Body of pancreas (tissue), 4 donors: ENCODE results near the gene WBP2NL. TPM values are rescaled to one million over a fixed set of nuclear protein-coding genes. Genes with fewer than 3 reads are reported as not detected.

Source experiments
- ATAC-seq: fragments of 150-250 bp; one replicate; pipeline ENCODE4 v1.9.1; 2016
- DNase-seq, 4 donors: peaks; one replicate each; pipeline ENCODE4 v3.0.0-alpha.2; 2019
- H3K27ac ChIP-seq, 4 donors: fragments of 200-600 bp; sonication (generic); 1 replicate in 3 of 4; 2 replicates in 1 of 4; pipeline versions ENCODE4 v1.5.1 to v1.6.1; 2016 to 2019; ENCODE audit warnings: mild to moderate bottlenecking in 1 of 4, mixed read lengths in 1 of 4, moderate library complexity in 1 of 4
- H3K27me3 ChIP-seq, 2 donors: fragments of 200-600 bp; sonication (generic); one replicate each; pipeline ENCODE4 v1.6.0; 2016; ENCODE audit warnings: mild to moderate bottlenecking in 1 of 2
- H3K36me3 ChIP-seq, 2 donors: fragments of 200-600 bp; sonication (generic); replicated peaks in 1 of 2; 2 replicates each; pipeline ENCODE4 v1.5.1; 2016; ENCODE audit warnings: low read depth in 2 of 2; ENCODE audit not compliant: insufficient read depth in 1 of 2
- H3K4me1 ChIP-seq: fragments of 200-600 bp; sonication (generic); one replicate; pipeline ENCODE4 v1.6.0; 2016
- H3K4me3 ChIP-seq, 2 donors: fragments of 200-600 bp; sonication (generic); 1 replicate in 1 of 2; 2 replicates in 1 of 2; pipeline ENCODE4 v1.5.1; 2016 to 2019
- H3K9me3 ChIP-seq, 3 donors: fragments of 200-600 bp; sonication (generic); 1 replicate in 2 of 3; 2 replicates in 1 of 3; pipeline ENCODE4 v1.5.1; 2016
- POLR2A ChIP-seq, 3 donors: fragments of 450-650 bp; IDR thresholded peaks; one replicate each; pipeline ENCODE4 v1.6.1; 2016; ENCODE audit warnings: antibody characterized with exemption in 3 of 3, mild to moderate bottlenecking in 2 of 3
- WGBS, 2 donors: methylation state at CpG; one replicate each; pipeline ENCODE4 v1.1.5; 2017; 5-methylcytosine and 5-hydroxymethylcytosine counted together
- intact Hi-C: fragments of 100-400 bp; cut with DNase I; formaldehyde crosslinking; loops from one replicate; pipeline ENCODE4 v1.15.1; 2023
- total RNA-seq, 2 donors: library from RNA; depleted of rRNA; stranded (reverse); fragments of >200 nt; gene quantifications; one replicate each; pipeline ENCODE4 v1.1.0, GENCODE V29; 2016
- TF ChIP-seq, protein P1 (sequence below), 7 experiments: fragments of 450-650 bp in 4 of 7; fragments of 200-600 bp in 3 of 7; sonication (generic) in 3 of 7; IDR thresholded peaks; one replicate each; pipeline ENCODE4 v1.5.1; 2016 to 2019; ENCODE audit warnings: antibody characterized with exemption in 7 of 7

The WBP2NL gene
- total RNA-seq, 2 donors from 2014 or later, result 5.2 to 11.2 TPM

DNA sequence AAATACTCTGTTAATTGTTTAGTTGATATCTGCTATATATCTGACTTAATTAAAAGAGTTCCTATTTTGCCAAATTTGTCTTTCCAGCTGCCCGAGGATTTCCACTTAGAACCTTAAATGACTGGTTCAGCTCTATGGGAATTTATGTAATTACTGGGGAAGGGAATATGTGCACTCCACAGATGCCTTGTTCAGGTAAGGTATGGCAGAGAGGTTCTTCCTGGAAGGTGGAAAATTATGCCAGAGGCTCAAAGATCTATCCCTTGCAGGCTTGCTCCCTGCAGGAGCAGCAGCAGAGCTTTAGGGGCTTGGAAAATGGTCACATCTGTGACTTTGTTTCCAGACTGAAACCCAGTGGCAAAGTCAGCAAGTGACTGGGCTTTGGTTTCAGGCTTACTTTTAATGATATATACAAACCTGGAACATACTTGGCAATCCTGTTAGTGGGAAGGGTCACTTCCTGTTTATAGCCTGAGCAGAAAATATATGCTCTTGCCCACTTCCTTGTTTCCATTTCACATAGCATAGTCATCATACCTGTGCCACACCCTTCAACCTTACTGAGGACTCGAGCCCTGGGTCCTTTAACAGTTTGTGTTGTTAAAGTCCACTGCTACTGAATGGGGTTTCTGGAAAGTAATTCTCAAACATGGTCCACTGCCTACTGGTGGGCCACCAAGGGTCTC, 23.7 kb downstream of the WBP2NL start:
- TF ChIP-seq, protein P1, sequence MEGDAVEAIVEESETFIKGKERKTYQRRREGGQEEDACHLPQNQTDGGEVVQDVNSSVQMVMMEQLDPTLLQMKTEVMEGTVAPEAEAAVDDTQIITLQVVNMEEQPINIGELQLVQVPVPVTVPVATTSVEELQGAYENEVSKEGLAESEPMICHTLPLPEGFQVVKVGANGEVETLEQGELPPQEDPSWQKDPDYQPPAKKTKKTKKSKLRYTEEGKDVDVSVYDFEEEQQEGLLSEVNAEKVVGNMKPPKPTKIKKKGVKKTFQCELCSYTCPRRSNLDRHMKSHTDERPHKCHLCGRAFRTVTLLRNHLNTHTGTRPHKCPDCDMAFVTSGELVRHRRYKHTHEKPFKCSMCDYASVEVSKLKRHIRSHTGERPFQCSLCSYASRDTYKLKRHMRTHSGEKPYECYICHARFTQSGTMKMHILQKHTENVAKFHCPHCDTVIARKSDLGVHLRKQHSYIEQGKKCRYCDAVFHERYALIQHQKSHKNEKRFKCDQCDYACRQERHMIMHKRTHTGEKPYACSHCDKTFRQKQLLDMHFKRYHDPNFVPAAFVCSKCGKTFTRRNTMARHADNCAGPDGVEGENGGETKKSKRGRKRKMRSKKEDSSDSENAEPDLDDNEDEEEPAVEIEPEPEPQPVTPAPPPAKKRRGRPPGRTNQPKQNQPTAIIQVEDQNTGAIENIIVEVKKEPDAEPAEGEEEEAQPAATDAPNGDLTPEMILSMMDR (IDR thresholded peaks at IDR 0.05), result no peak
- TF ChIP-seq POLR2A (IDR thresholded peaks at IDR 0.05), result no peak
- Histone ChIP-seq H3K36me3 (no peaks in the 10 kb centered on the region), H3K9me3 (no peaks in the 10 kb centered on the region), H3K4me3 (no peak overlapping the region), H3K27ac (no peak overlapping the region), H3K27me3 (no peaks in the 10 kb centered on the region), H3K4me1 (no peaks in the 10 kb centered on the region)
- 65 to 68% methylated on average over 2 of the region's 2 CpGs for WGBS, 2 donors
- DNase-seq (no peak), ATAC-seq (no peak)
- intact Hi-C loops, result no loop called here

DNA sequence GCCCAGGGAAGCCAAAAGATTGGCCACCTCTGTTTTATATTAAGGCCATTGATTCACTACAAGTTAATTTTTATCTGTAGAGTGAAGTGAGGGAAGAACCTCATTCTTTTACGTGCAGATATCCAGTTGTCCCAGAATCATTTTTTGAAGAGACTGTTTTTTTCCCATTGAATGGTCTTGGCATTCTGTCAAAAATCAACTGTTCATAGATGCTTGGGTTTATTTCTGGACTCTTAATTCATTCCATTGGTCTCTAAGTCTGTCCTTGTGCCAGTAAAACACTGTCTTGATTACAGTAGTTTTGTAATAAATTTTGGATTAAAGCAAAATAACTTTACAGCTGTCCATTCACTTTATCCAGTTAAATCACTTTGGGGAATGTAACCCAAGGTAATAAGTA, 26.8 kb downstream of the WBP2NL start:
- TF ChIP-seq POLR2A (IDR thresholded peaks at IDR 0.05), result no peak
- TF ChIP-seq, protein P1 (IDR thresholded peaks at IDR 0.05), result no peak
- DNase-seq (no peak), ATAC-seq (no peak)
- WGBS, 2 donors, result 53 to 59% methylated on average over 1 of the region's 1 CpG
- Histone ChIP-seq H3K27ac (no peak overlapping the region), H3K36me3 (no peaks in the 10 kb centered on the region), H3K4me1 (no peaks in the 10 kb centered on the region), H3K4me3 (no peak overlapping the region), H3K27me3 (no peaks in the 10 kb centered on the region), H3K9me3 (no peaks in the 10 kb centered on the region)
- intact Hi-C loops, result no loop called here

- H3K36me3 ChIP-seq, result no peaks in the 10 kb centered on the region
- TF ChIP-seq, protein P1 (IDR thresholded peaks at IDR 0.05), result no peak
- TF ChIP-seq POLR2A (IDR thresholded peaks at IDR 0.05), result no peak
- no peak overlapping the region for H3K4me3 ChIP-seq
- intact Hi-C loops, result no loop called here
- DNase-seq (no peak), ATAC-seq (no peak)
- no peaks in the 10 kb centered on the region for H3K27me3 ChIP-seq
- 91% methylated on average over 9 to 10 of the region's 10 CpGs for WGBS, 2 donors
- no peaks in the 10 kb centered on the region for H3K4me1 ChIP-seq
- H3K27ac ChIP-seq, result no peak overlapping the region
- no peaks in the 10 kb centered on the region for H3K9me3 ChIP-seq
Observed at GRCh38 chr22:42026705-42027104, 28.1 kb downstream of the WBP2NL start.

DNA sequence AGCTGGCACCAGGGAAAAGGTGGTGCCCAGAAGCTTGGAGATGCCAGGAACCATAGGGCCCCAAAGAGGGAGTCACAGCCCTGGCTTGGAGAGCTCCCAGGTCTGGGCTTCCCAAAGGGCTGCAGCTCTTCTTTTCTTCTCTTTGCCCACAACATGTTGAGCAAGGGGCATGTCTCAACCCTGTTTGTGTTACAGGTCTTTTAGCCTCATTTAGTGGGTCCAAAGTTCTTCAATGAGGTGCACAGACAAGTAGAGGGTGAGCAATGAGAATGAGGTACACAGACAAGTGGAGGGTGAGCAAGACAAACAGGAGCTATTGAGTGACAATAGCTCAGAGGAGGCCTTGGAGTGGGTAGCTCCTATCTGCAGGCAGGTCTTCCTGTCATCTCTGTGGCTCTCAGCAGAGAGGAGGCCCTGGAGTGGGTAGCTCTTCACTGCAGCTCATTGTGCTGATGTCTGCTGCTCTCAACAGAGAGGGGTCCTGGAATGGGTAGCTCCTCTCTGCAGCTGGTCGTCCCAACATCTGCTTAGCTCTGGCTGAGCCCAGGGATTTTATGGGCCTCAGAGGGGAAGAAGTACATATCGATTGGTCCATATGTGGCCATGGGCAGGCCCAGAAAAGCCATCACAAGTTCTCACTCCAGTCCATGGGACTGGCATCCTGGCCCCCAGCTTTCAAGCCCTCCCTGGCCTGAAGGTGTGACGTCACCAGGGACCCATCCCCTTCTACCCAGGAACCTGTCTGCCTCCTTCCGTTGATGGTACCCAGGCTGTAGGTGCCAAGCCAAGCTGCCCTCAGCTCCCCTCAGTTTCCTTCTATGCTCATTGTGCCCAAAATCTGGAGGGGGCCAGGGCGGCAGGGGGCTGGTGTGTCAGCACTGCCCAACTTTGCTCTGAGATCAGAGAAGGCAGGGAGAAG, 34.9 kb downstream of the WBP2NL start:
- Histone ChIP-seq H3K36me3 (no peaks in the 10 kb centered on the region), H3K9me3 (peaks cover 0 to 7% (median 0%) of the 10 kb centered on the region in 3 donors), H3K4me1 (no peaks in the 10 kb centered on the region), H3K4me3 (no peak overlapping the region), H3K27me3 (no peaks in the 10 kb centered on the region), H3K27ac (no peak overlapping the region)
- WGBS, 2 donors, result 85 to 100% methylated on average over 2 to 4 of the region's 5 CpGs
- intact Hi-C loops, result no loop called here
- DNase-seq (no peak), ATAC-seq (no peak)
- TF ChIP-seq, protein P1 (IDR thresholded peaks at IDR 0.05), result no peak
- no peak for TF ChIP-seq POLR2A (IDR thresholded peaks at IDR 0.05)
